ENCODE data around the gene CHST14.

DNA sequence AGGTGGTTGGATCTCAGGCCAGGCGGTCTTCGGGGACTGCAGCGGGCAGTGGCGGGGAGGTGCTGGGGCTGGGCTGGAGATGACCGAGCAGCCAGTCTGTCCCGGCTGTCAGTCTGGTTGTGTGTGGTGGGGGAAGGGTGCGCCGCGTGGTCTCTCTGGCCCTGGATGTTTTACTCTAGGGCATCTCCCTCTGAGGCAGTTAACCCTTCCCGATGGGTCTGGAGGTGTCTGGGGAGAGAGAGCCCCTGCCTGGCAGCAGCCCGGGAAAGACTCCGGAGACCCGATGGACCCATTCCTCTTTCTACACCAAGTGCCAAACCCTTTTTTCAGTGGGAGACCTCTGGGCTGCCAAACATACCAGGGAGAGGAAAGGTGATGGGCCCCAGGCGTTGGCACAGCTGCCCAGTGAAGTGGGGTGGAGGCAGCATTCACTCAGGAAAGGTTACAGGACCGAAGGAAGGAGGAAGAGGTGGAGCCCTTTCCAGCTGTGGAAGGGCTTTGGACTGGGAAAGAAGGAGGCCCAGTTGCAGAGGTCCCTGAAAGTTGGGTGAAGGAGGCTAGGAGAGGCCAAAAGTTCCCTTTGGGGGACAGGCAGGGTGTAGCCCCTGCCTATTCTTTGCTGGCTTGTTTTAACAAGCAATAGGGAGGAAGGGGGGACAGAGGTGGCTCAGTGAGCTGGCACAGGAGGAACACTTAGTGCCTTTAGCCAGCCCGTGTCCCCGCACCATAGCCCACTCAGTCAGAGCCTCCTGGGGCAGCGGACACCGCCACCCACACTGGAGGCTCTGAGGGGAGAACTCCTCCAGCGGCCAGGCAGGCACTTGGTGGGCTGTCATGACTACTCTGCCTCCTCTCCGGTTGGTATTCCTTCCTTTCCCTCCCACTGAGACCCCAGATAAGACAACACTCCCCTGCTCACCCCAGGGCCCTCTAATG is 32.8 kb upstream of the CHST14 start:
- TF ChIP-seq, protein P1, sequence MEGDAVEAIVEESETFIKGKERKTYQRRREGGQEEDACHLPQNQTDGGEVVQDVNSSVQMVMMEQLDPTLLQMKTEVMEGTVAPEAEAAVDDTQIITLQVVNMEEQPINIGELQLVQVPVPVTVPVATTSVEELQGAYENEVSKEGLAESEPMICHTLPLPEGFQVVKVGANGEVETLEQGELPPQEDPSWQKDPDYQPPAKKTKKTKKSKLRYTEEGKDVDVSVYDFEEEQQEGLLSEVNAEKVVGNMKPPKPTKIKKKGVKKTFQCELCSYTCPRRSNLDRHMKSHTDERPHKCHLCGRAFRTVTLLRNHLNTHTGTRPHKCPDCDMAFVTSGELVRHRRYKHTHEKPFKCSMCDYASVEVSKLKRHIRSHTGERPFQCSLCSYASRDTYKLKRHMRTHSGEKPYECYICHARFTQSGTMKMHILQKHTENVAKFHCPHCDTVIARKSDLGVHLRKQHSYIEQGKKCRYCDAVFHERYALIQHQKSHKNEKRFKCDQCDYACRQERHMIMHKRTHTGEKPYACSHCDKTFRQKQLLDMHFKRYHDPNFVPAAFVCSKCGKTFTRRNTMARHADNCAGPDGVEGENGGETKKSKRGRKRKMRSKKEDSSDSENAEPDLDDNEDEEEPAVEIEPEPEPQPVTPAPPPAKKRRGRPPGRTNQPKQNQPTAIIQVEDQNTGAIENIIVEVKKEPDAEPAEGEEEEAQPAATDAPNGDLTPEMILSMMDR (conservative IDR thresholded peaks at IDR 0.05 in 1 of 2, IDR thresholded peaks at IDR 0.05 in 1 of 2; ENCODE audit: low read depth in 1 of 2, low read length in 2 of 2): no peak
- TF ChIP-seq EZH2 (IDR thresholded peaks at IDR 0.05; ENCODE audit: low read length, missing control alignments): no peak

All from fibroblast of lung (primary cell).